ENCODE results near the gene KIF19. TPM values are rescaled to one million over a fixed set of nuclear protein-coding genes. Genes with fewer than 3 reads are reported as not detected.

KIF19 gene
- total RNA-seq, 1 donor: not detected

DNA sequence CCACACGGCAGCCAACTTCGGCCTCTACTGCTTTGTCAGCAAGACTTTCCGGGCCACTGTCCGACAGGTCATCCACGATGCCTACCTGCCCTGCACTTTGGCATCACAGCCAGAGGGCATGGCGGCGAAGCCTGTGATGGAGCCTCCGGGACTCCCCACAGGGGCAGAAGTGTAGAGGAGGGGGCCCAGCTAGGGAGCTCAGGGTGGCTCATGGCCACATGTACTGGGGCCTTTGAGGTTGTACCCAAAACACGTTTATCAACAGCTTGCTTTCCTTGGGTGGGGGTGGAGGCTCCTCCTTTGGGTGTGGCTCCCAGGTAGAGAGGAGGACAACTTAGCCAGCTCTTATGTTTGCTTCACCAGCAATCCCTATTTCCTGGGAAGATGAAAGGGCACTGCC is 46.4 kb downstream of the KIF19 start:
- no peak for DNase-seq (ENCODE audit: low read depth)
- TF ChIP-seq, protein P1, sequence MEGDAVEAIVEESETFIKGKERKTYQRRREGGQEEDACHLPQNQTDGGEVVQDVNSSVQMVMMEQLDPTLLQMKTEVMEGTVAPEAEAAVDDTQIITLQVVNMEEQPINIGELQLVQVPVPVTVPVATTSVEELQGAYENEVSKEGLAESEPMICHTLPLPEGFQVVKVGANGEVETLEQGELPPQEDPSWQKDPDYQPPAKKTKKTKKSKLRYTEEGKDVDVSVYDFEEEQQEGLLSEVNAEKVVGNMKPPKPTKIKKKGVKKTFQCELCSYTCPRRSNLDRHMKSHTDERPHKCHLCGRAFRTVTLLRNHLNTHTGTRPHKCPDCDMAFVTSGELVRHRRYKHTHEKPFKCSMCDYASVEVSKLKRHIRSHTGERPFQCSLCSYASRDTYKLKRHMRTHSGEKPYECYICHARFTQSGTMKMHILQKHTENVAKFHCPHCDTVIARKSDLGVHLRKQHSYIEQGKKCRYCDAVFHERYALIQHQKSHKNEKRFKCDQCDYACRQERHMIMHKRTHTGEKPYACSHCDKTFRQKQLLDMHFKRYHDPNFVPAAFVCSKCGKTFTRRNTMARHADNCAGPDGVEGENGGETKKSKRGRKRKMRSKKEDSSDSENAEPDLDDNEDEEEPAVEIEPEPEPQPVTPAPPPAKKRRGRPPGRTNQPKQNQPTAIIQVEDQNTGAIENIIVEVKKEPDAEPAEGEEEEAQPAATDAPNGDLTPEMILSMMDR (IDR thresholded peaks at IDR 0.05; ENCODE audit: insufficient read depth, low read length): no peak
- no peak overlapping the region for H3K4me3 ChIP-seq (ENCODE audit: low read depth, low read length)

DNA sequence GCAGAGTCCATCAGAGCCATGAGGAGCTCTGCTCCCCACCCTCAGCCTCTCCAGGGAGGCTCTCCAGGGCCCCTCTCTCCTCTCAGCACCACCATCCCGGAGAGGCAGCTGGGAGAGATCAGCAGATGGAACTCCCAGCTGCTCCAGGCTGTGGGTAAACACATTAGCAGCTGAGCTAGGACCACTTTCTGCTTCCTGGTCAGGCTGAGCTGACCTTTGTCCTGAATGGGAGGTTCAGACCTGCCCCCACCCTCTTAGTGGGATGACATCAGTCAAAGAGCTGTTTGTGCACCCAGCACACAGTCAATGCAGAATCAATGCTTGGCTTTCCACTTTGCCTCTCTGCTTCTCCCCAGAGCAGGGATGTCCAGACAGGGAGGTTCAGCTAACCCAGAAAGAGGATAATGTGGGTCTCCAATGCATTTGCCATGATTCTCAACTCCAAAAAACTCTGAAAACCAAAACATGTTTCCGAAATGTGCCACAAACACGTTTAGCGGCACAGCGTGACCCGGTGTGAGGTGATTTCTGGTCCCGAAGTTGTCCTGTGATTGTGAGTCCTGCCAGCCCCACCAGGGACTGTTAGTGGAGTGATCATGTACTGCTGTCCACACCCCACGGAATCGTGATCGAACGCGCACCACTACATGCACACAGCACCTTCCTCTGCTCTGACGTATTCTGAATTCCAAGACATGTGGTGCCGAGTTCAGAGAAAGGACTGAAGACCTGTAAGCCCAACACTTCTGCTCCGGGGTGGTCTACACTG is 48.0 kb downstream of the KIF19 start:
- no peak for DNase-seq (ENCODE audit: low read depth)
- TF ChIP-seq, protein P1 (IDR thresholded peaks at IDR 0.05; ENCODE audit: insufficient read depth, low read length): no peak
- no peak overlapping the region for H3K4me3 ChIP-seq (ENCODE audit: low read depth, low read length)

DNA sequence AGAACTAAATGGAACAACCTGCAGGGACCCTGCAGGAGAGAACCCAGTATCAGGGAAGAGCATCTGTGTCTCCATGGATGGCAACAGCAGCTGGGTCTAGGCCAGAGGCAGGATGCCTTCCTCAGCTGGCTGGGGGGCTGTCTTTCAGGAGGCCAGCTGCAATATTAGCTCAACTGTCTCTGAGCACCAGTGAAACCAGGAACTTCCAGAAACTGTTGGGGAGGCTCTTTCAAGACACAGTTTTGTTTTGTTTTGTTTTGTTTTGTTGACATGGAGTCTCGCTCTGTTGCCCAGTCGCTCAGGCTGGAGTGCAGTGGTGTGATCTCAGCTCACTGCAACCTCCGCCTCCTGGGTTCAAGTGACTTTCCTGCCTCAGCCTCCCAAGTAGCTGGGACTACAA is 48.8 kb downstream of the KIF19 start:
- DNase-seq (ENCODE audit: low read depth): no peak
- TF ChIP-seq, protein P1 (IDR thresholded peaks at IDR 0.05; ENCODE audit: insufficient read depth, low read length): no peak

DNA sequence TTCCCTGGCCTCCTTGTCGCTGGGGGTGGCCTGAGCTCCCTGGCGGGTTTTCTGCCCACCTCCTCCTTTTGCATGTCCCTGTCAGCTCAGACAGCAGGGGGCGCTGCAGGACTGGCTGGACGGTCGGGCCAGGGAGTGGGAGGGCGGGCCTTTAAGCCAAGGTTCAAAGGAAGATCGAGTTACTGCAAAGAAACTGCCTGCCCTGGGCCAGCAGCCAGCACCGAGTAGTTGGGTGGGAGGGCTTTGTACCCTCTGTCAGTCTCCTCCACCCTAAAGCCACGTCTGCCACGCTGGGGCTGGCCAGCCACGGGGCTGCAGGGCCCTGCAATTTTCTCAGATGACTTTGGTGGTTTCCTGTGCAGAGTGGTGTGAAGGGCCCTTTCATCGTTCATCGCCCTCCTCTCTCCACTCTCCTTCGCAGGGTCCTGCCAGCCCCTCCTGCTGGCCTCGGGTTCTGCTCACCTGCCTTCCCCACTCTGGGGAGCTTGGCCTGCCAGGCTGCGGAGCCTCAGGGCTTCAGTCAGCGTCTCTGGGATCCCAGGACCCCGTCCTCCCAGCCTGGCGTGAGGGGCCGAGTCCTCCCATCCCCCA is 53.6 kb downstream of the KIF19 start:
- peak; percentile 74 for DNase-seq (ENCODE audit: low read depth)
- no peak overlapping the region for H3K4me3 ChIP-seq (ENCODE audit: low read depth, low read length)
- TF ChIP-seq, protein P1 (IDR thresholded peaks at IDR 0.05; ENCODE audit: insufficient read depth, low read length): peak; percentile 92

More for the DNA sequence above, 48.8 kb downstream of the KIF19 start:
- H3K4me3 ChIP-seq (ENCODE audit: low read depth, low read length): no peak overlapping the region

DNA sequence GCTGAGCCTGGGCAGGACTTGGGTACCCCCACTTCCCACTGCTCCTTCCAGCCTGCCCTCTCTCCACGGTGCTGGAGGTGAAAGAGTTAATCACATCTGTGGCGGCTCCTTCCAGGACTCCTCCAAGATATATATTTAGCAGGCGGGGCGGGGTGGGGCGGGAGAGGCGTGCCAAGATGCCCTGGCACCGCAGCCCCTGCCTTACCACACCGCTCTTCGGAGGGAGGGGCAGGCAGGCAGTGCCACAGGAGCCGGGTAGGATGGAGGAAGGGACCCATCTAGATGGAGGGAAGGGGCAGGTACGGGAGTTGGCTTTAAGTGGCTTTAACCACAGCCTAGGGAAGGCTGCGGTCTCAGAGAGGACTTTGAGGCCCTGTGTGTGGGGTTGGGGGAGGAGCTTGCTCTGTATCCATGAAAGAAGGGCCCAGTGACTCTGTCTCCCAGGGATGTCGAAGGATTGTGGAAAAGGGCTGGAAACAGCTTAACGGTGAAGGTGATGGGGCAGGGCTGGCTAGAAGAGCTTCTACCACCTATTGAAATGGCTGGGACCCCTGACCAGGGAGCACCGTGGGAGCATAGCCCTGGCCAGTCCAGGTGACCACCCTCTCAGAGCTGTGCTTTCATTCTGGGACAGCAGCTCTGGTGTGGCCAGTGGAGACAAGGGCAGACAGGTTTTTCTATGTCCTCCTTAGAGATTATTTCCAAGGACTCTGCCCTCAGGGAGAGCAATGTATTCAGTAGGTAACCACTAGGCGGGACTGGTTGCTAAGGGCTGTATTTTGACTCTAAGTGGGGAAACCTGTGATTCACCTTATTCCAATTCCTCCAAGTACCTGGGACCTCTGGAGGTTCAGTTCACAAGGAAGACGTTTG is 54.3 kb downstream of the KIF19 start:
- no peak for DNase-seq (ENCODE audit: low read depth)
- TF ChIP-seq, protein P1 (IDR thresholded peaks at IDR 0.05; ENCODE audit: insufficient read depth, low read length): no peak
- no peak overlapping the region for H3K4me3 ChIP-seq (ENCODE audit: low read depth, low read length)

DNA sequence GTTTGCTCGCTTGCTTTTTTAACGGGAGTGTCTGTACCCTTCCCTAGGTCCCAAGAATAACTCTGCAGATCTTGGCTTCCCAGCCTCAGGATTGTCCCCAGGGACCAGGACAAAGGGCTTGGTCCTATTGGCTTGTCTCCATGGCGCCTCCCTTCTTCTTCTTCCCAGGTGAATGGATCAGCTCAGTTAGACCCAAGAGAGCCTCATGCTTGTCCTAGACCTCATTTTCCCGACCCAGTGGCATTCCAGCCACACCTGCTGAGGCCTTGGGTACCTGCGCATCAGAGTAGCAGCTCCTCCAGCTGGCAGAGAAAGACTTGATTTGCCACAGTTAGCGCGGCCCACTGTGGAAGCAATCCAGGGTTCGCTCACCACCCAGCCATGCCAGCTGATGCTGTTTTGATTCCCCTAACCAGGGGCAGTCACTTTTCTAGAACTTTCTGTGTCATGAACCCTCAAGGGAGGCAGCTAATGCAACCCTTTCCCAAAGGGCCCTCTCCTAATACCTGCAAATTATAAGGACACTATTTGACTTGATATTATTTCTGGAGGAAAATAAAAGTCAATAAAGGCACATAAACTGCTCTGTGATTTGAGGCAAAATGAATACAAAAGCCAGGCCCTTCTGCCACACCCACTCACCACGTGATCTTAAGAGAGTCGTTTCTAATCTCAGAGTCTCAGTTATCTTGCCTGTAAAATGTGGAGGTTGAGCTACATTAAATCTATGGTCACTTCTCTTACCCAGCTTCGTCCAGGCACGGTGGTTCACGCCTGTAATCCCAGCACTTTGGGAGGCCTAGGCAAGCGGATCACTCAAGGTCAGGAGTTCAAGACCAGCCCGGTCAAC is 55.2 kb downstream of the KIF19 start:
- DNase-seq (ENCODE audit: low read depth): no peak
- TF ChIP-seq, protein P1 (IDR thresholded peaks at IDR 0.05; ENCODE audit: insufficient read depth, low read length): no peak
- H3K4me3 ChIP-seq (ENCODE audit: low read depth, low read length): no peak overlapping the region

Data from fibroblast of the aortic adventitia (primary cell).